Measurements from ENCODE around the gene CDH2. TPM values are rescaled to one million over a fixed set of nuclear protein-coding genes. Genes with fewer than 3 reads are reported as not detected.

CDH2 gene
- total RNA-seq, 1 donor from 2014 or later: 234 TPM

DNA sequence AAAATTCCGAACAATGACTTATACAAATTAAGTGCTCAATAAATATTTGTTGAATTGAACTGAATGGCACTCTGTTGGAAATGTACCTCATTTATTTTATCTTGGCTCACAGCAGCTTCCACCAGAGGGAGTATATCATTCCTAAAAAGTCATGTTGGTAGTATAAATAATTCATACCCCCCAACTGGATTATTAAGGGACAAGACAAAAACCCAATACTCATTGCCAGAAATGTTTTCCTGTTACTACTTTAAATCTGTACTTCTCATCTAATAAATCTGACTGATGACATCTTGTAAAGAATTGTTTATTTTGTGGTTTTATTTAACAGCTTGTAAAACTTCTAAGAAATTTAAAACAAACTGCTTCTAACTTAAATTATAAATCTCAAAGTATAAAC, 163.9 kb downstream of the CDH2 start:
- H3K27me3 Mint-ChIP-seq (ENCODE audit: low read depth): no peaks in the 10 kb centered on the region

DNA sequence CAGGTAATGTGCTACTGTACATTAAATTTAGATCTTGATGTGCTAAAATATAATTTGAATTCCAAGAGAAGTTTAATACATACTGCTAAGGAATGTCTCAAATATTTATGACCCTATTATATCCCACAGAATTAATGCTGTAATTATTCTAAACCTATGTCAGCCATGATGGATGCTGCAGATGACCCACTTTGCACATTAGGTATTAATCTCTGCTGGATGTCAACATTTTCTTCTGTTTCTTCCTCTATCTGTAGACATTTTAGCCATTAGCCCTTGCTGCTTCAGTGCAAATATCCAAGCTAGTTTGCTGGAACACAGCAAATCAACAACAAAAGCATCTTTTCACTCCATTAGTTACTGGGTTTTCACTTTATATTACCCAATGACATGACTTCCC, 164.6 kb downstream of the CDH2 start:
- TF ChIP-seq, protein P1, sequence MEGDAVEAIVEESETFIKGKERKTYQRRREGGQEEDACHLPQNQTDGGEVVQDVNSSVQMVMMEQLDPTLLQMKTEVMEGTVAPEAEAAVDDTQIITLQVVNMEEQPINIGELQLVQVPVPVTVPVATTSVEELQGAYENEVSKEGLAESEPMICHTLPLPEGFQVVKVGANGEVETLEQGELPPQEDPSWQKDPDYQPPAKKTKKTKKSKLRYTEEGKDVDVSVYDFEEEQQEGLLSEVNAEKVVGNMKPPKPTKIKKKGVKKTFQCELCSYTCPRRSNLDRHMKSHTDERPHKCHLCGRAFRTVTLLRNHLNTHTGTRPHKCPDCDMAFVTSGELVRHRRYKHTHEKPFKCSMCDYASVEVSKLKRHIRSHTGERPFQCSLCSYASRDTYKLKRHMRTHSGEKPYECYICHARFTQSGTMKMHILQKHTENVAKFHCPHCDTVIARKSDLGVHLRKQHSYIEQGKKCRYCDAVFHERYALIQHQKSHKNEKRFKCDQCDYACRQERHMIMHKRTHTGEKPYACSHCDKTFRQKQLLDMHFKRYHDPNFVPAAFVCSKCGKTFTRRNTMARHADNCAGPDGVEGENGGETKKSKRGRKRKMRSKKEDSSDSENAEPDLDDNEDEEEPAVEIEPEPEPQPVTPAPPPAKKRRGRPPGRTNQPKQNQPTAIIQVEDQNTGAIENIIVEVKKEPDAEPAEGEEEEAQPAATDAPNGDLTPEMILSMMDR (conservative IDR thresholded peaks at IDR 0.05): no peak
- H3K27ac Mint-ChIP-seq (ENCODE audit: unreplicated experiment): no peak overlapping the region
- H3K36me3 Mint-ChIP-seq (ENCODE audit: low read depth): peaks cover 10% of the 10 kb centered on the region
- peaks cover 37% of the 10 kb centered on the region for H3K4me1 Mint-ChIP-seq
- H3K9me3 Mint-ChIP-seq: no peaks in the 10 kb centered on the region
- H3K27me3 Mint-ChIP-seq (ENCODE audit: low read depth): no peaks in the 10 kb centered on the region
- no peak overlapping the region for H3K4me3 Mint-ChIP-seq
- no peak for DNase-seq (ENCODE audit: low read depth, low spot score)

More for the DNA sequence above, 163.9 kb downstream of the CDH2 start:
- Mint-ChIP-seq H3K4me3 (no peak overlapping the region), H3K4me1 (peaks cover 42% of the 10 kb centered on the region), H3K9me3 (peaks cover under 1% of the 10 kb centered on the region), H3K36me3 (ENCODE audit: low read depth) (peaks cover 13% of the 10 kb centered on the region), H3K27ac (ENCODE audit: unreplicated experiment) (no peak overlapping the region)
- DNase-seq (ENCODE audit: low read depth, low spot score): no peak
- TF ChIP-seq, protein P1 (conservative IDR thresholded peaks at IDR 0.05): peak; percentile 60

DNA sequence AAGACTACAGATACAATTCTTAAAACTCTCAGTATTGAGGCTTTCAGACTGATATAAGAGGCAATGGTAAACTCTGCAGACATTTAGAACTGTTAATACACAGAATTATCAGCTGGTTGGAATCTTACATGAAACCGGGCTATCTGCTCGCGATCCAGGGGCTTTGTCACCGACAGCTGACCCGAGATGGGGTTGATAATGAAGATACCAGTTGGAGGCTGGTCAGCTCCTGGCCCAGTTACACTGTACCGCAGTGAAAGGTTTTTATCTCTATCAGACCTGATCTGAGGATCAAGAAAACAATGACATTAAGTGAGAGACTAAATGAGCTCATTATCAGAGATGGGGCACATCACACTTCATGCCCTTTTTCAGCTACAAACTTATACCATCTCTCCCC, 167.3 kb downstream of the CDH2 start:
- Mint-ChIP-seq H3K9me3 (no peaks in the 10 kb centered on the region), H3K4me3 (no peak overlapping the region), H3K27me3 (ENCODE audit: low read depth) (no peaks in the 10 kb centered on the region), H3K36me3 (ENCODE audit: low read depth) (peaks cover 18% of the 10 kb centered on the region), H3K27ac (ENCODE audit: unreplicated experiment) (no peak overlapping the region), H3K4me1 (peaks cover 29% of the 10 kb centered on the region)
- no peak for DNase-seq (ENCODE audit: low read depth, low spot score)
- TF ChIP-seq, protein P1 (conservative IDR thresholded peaks at IDR 0.05): no peak

DNA sequence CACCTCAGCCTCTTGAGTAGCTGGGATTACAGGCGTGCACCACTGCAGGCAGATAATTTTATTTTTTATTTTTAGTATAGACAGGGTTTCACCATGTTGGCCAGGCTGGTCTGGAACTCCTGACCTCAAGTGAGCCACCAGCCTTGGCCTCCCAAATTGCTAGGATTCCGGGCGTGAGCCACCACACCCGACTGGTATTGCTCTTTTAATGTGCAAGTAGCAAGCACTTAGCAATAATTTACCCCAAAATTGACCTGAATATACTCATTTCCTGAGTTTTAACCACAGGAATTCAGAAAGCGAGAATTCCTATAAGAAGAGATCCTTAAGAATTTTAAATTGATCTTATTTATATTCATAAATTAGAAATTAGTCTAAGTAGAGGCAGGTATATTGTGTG, 169.1 kb downstream of the CDH2 start:
- H3K36me3 Mint-ChIP-seq (ENCODE audit: low read depth): peaks cover 23% of the 10 kb centered on the region
- no peak for DNase-seq (ENCODE audit: low read depth, low spot score)
- peaks cover 20% of the 10 kb centered on the region for H3K4me1 Mint-ChIP-seq
- TF ChIP-seq, protein P1 (conservative IDR thresholded peaks at IDR 0.05): no peak
- no peak overlapping the region for H3K4me3 Mint-ChIP-seq
- no peaks in the 10 kb centered on the region for H3K9me3 Mint-ChIP-seq
- H3K27me3 Mint-ChIP-seq (ENCODE audit: low read depth): no peaks in the 10 kb centered on the region
- no peak overlapping the region for H3K27ac Mint-ChIP-seq (ENCODE audit: unreplicated experiment)

DNA sequence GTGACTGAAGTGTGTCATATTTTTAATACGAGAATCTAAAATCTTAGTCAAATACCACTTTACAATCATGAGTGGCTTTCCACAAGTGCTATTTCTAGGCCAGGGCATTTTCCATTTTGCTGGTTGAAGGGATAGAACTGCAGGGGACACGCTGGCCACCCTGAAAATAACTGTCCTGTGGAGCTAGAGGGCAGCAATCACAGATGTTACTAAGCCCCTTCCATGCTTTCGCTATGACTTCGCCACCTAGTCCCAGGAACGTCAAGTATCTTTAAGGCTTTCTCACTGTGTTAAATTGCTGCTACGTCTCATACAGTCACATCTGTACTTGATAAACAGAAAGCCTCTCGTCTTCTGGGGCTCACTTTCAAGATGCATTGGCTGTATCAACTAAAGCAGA, 171.8 kb downstream of the CDH2 start:
- no peak for DNase-seq (ENCODE audit: low read depth, low spot score)
- Mint-ChIP-seq H3K36me3 (ENCODE audit: low read depth) (peaks cover 23% of the 10 kb centered on the region), H3K9me3 (no peaks in the 10 kb centered on the region), H3K27me3 (ENCODE audit: low read depth) (no peaks in the 10 kb centered on the region), H3K27ac (ENCODE audit: unreplicated experiment) (no peak overlapping the region), H3K4me1 (peaks cover 6% of the 10 kb centered on the region), H3K4me3 (no peak overlapping the region)
- TF ChIP-seq, protein P1 (conservative IDR thresholded peaks at IDR 0.05): no peak

DNA sequence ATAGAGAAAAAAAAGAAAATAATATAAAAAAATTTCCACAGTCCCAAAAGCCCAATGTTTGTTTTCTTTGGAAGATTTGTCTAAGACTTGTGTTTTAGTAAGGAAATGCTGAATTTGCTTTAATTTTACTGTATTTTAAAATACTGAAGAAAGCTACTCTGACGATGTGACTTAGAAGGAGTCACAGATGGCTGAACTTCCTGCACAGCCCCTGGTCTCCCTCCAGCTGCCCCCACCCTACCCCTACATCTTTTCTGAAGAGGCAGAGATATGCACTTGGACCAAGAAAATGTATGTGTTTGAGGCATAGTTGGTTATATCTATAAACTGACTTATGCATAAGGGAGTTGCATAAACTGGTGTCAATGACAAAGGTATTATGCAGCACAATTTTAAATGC, 172.3 kb downstream of the CDH2 start:
- Mint-ChIP-seq H3K36me3 (ENCODE audit: low read depth) (peaks cover 26% of the 10 kb centered on the region), H3K27me3 (ENCODE audit: low read depth) (no peaks in the 10 kb centered on the region), H3K4me3 (no peak overlapping the region), H3K4me1 (peaks cover 2% of the 10 kb centered on the region), H3K27ac (ENCODE audit: unreplicated experiment) (no peak overlapping the region), H3K9me3 (no peaks in the 10 kb centered on the region)
- no peak for DNase-seq (ENCODE audit: low read depth, low spot score)
- TF ChIP-seq, protein P1 (conservative IDR thresholded peaks at IDR 0.05): no peak

Data from neural crest cell (in vitro differentiated cells).